Stimulated activated CD4-positive, alpha-beta T cell treated with anti-CD3 and anti-CD28 coated beads, Interleukin-12 subunit alpha, Interleukin-12 subunit beta, amount 100 ng/mL, for 48 hours (primary cell): Measurements from ENCODE around the gene TRMT61A.
"Not testable (repeated sequence)": the region's sequence is repeated elsewhere in the genome, so short reads cannot be mapped to it uniquely, and the experiment has no call there.

ENCODE experiments used
- DNase-seq, 3 donors: peaks; one replicate each; pipeline ENCODE4 v3.0.0-alpha.2; 2020; ENCODE audit warnings: low read depth in 2 of 3, low spot score in 1 of 3

Gene TRMT61A

GRCh38 chr14:103521951-103522563 is 6.9 kb upstream of the TRMT61A start:
- no peak for DNase-seq

- DNase-seq = no peak
Observed at GRCh38 chr14:103522649-103523574, 6.1 kb upstream of the TRMT61A start, which contains the start of gene CKB. CKB (minus strand) TSS chr14:103522830; CDS start chr14:103522493, 337 bp downstream.

- no peak for DNase-seq
Observed at GRCh38 chr14:103523575-103523954, 5.4 kb upstream of the TRMT61A start.

GRCh38 chr14:103524002-103524935 is 4.7 kb upstream of the TRMT61A start:
- DNase-seq = no peak

- not testable (repeated sequence) for DNase-seq
Observed at GRCh38 chr14:103525430-103526246, 3.4 kb upstream of the TRMT61A start.

DNA sequence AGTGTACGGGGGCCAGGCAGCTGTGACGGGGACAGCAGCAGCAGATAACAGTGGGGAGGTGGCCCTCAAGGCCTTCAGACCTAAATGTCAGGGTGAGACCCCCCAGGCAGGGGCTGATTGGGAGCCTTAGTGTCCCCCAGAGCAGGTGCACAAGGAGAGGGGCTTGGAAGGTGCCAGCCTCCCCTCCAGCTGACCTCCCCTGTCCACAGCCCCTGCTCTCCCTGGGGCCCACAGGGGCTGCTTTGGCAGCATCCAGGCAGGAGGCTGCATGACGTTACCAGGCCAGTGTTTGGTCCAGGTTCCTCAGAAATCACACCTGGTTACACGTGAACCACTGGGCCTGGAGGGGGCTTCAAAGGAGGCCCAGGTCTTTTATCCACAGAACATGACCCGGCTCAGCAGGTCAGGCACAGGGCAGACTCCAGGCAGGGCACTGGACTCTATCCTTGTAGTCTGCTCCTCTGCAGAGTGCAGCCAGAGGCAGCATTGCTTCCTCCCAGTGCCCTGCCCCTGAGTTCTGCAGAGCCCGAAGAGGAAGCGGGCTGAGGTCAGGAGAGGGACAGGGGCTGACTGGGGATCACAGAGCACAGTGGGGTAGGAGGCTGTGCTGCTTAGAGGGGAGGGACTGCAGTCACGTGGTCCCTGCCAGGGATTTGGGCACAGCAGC is 2.6 kb upstream of the TRMT61A start:
- DNase-seq = no peak

DNA sequence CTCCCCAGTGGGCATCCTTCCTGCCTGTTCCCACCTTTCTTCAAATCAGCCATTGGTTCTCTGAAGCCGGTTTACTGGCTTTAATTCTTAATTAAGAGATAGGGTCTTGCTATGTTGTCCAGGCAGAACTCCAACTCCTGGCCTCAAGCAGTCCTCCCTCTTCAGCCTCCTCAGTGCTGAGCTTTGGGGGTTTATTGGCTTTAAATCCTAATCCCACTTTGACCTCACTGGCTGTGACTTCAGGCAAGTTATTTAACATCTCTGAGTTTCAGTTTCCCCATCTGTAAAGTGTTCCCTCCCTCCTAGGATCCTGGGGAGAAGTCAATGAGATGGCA is 2.1 kb upstream of the TRMT61A start:
- no peak for DNase-seq

DNA sequence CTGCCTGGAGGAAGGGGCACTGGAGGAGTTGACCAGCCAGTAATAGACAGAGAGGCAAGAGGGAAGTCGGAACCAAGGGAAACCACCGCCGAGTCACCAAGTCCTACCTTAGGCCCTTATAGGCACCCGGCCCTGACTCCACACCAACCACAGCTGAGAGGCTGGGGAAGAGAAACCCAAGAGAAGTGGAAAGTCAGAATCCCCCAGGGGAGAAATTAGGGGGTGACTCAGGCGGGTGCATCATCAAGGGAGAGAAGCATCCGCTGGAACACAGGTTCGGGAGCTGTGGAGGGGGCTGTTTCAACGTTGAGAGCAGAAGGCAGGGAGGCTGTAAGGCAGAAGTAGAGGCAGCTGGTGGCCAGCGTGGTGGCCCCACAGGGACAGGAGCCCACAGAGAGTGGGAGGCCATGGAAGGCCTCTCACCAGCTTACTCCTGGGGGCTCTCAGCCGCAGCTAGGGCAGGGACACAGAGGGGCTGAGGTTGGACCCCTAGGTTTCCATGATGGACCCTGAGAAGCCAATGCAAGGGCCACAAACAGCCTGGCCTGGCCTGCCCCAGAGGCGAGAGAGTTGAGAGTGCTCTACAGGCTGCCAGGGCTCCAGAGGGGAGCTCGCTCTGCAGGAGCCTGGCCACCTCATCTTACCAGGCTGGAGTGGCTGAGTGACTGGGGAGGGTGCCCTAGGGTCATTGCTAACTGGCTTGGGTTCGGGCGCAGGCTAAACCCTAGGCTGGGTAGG is 1.4 kb upstream of the TRMT61A start:
- no peak for DNase-seq

- no peak for DNase-seq
Observed at GRCh38 chr14:103528146-103528586, 830 bp upstream of the TRMT61A start.

DNA sequence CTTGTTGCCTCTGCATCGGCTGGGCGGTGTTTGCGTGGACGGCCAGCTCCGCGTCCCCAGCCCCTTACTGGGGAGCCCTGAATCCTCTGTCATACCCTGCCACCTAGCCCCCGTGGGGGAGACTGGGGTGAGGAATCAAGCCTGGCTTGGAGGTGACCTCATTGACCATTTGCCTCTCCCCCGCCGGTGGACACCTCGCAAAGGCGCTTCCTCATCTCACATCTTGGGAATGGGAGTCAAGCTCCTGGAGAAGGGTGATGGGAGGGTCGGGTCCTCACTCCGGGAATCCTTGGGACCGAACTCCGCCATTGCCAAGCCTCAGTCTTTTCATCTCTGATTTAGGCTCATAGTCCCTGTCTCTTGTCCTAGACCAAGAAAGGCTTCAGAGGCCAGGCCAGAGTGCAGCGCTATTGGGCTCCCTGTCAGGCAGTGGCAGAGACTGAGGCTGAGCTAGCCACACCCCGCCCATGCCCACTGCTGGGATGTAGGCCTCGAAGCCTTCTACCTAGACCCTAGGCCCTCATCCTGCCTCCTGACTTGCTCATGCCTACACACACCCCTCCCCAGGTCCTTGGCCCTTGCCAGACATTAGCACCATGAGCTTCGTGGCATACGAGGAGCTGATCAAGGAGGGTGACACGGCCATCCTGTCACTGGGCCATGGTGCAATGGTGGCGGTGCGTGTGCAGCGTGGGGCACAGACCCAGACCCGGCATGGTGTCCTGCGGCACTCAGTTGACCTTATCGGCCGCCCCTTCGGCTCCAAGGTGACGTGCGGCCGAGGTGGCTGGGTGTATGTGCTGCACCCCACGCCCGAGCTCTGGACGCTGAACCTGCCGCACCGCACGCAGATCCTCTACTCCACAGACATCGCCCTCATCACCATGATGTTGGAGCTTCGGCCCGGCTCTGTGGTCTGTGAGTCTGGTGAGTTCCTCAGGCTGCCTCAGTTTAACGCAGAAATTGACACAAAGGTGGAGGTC is 678 bp downstream of the TRMT61A start:
- DNase-seq = no peak

DNA sequence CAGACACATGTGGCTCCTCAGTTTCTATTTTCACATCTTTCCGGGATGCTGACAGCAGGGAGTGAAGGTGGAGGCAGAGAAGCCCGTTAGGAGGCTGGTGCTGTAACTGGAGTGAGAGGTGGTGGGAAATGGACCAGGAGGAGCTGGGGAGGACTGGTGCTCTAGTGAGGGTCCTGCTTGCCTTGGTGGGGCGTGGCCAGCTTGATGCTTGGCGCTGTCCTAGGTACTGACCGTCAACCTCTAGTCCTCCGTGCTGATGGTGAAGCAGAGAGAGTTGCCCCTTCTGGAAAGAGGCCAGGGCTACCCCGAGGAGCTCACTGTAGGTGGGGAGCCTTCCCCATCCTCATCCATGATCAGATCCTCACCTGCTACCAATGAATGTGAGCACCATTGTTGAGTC is 1.4 kb downstream of the TRMT61A start:
- no peak for DNase-seq

GRCh38 chr14:103530831-103531230 is 1.8 kb downstream of the TRMT61A start:
- no peak for DNase-seq

- DNase-seq = no peak
Observed at GRCh38 chr14:103531421-103532215, 2.6 kb downstream of the TRMT61A start.

GRCh38 chr14:103532216-103533136 is 3.5 kb downstream of the TRMT61A start:
- DNase-seq = no peak

DNA sequence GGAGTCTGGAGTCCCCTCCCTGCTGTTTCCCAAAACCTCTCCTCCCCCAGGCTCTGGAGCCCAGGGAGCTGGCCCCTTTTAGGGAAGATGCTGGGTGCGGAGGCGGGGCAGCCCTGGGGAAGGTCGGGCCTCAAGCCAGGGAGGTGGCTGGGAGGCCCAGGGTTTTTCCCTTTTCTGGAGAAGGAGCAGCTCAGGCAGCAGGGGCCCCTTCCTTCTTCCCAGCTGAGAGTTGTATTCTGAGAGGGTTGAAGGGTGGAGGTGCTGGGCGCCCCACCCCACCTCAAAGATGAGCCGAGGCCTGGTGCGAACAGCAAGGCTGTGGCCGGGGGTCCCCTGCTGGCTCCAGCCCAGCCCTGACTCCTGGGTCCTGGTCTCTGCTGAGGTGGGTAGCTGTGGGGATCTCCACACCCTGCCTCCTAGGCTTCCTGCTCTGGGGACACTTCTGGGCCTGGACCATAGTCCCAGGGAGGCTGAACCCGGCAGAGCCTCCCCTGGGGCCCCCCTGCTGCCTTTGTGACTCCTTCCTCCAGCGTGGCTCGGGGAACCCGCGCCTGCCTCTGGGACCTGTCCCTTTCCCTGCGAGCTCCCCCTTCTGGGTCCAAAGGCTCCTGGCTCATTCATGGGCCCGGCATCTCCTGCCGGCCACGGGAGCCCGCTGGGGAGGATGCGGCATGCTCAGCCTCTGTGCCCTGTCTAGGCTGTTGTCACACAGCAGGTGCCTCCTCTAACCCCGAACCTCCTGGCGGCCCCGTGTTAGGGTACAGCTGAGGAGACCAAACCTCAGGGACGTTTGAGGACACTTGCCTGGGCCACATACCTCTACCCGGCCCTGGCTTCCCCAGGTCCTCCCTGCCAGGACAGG is 4.4 kb downstream of the TRMT61A start:
- DNase-seq = no peak
